Activated naive CD4-positive, alpha-beta T cell treated with anti-CD3 and anti-CD28 coated beads, Interleukin-2, amount 50 U/mL, for 16 hours (primary cell): ENCODE measurements around the gene KRT79.

Source experiments
- DNase-seq: peaks from one replicate; pipeline ENCODE4 v3.0.0-alpha.2; 2020

KRT79 gene

GRCh38 chr12:52788876-52789636, 45.1 kb downstream of the KRT79 start:
- no peak for DNase-seq

GRCh38 chr12:52788192-52788875, 45.8 kb downstream of the KRT79 start:
- DNase-seq: no peak

DNA sequence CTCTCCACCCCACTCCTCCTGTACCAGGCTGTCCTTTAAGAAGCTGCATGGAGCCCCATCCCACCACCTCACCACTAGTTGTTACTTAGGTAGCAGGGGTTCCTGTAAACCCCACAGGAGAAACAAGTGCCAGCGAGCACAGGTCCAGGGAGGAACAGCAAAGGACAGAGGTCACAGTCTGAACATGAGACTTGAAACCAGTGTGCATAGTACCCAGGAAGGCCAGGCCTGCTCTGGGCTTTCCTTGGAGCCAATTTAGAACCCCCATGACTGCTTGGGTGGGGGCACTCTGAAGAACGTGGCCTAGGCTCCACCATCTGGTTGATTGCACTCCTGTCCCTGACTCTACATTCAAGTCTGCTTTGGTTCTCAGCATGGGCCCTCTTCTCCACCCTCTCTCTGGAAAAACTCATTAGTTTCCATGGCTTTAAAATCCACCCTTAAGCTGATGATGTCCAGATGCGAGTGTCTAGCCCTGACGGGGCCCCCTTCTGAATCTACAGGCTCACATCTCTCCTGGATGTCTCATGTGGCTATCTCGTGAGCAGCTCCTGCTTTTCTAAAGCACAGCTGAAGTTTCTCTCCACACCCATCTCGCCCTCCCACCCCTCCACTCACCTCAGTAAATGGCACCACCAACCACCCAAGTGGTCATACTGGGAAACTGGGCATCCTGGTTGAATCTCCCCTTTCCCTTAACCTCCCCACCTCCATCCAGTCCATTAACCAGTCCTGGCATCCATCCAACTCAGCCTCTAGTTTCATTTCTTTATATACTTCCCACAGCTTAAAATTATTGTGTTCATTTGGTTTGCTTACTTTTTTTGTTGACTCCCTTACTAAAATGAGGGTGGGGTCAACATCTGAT, 46.6 kb downstream of the KRT79 start:
- DNase-seq: no peak

DNA sequence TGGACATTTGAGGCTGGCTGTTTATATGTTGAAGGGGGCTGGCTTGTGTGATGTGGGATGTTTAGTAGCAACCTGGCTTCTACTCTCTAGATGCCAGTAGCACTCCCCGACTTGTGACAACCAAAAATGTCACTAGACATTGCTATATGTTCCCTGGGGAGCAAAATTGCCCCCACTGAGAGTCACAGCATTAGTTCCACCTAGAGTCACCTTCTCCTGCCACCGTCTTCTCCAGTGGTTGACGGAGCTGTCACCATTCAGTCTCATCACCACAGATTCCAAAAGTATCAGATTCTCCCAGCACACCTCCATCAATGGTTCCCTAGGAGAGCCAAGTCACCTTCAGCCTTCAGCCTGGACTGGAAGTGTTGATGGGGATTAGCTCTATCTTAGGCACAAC, 49.2 kb downstream of the KRT79 start:
- no peak for DNase-seq

DNA sequence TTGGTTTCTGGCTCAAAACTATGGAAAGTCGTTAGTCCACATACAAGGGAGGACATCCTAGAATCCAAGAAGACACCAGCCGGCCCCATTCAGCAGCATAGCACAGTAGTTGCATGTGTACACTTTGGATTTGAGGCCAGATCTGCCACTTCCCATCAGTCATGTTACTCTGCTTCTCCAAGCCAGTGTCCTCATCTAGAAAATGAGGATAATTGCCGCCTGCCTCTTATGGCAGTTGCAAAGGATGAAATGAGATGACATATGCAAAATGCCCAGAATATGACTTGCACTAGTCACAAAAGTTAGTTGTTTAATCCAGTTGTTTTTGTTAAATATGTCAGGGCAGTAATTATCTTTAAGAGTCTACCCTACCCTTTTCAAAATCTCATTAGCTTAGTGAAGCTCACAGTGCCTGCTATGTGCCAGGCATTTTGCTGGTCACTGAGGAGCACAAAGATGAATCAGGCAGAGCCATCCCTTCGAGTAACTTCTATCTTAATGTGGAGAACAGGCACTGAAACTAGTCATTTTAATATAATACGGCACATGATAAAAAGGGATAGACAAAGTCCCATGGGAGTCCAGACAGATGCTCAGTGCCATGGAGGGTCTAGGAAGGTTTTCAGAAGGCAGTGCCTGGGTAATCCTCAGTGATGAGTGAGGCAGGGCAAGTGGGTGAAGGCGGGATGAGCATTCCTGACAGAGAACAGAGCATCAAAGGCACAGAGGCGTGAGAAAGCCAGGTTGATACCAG, 50.4 kb downstream of the KRT79 start:
- no peak for DNase-seq

- DNase-seq: no peak
These were observed 51.6 kb downstream of the KRT79 start for GRCh38 chr12:52782502-52782901.

DNA sequence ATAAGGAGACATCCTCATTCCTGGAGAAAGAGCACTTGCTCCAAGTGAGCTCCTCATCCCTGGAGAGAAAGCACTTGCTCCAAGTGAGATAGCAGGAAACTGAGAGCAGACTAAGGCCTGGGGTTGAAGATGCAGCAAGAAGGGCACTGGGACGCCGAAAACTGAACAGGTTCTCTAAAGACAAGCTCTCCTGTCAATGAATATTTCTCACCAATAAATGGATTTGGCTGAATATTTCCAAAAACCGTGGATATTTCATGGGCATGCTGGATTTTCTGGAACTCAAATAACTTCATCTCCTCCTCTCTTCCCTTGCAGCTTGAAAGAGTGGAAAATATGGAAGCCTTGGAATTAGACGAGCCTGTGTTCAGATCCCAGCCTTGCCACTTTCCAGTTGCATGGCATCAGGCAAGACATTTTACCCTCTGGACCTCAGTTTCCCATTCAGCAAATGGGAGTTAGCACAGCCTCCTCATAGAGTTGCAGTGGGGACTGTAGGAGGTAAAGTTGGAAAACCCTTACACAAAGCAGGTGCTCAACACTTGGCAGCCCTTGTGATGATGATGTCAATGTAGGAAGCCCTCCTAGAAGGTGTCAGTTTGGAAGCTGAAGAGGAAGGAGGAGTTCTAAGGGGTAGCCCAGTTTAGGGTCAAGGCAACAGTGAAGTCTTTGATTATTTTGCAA, 52.6 kb downstream of the KRT79 start:
- no peak for DNase-seq

- no peak for DNase-seq
These were observed 54.2 kb downstream of the KRT79 start for GRCh38 chr12:52779914-52780313.

- no peak for DNase-seq
These were observed 55.3 kb downstream of the KRT79 start for GRCh38 chr12:52778833-52779232.

DNA sequence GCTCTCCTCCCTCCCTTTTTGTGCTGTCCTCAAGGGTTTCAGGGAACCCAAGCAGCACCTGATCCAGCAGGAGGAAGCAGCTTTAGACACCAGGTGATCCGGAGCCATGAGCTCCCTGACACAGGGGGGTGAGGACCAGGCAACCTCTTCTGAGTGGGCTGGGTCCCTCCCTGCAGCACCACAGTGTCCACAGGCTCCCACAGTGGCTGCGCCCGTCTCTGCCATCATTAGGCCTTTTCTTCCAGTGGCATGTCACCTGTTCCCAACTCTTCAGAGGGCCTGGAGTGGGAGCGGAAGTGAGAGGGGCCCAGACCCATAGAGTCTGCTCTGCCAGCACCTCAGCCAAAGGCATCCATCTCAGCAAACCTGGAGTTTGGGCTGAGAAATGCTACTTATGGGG, 56.5 kb downstream of the KRT79 start:
- no peak for DNase-seq

DNA sequence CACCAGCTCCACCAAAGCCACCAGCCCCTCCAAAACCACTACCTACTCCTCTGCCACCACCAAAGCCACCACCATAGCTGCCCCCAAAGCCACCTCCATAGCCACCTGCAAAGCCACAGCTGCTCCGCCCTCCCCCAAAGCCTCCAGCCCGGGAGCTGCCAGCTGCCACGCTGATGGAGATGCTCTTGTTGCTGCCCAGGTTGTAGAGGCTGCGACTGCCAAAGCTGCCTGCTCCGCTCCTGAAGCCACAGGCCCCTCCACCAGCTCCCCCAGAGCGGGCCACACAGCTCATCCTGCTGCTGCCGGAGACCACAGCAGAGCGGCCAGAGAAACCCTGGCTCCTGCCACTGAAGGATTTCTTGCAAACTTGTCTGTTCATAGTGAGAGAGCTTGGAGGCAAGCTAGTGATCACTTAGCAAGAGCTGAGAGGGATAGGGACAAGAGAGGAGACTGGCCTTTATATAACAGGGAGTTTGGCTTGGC, 57.2 kb downstream of the KRT79 start, which contains the start of gene KRT76:
TSS of gene KRT76 (minus strand) at position 433 of the 483 bp plus-strand sequence. CDS start at position 379, 54 bp downstream.
- DNase-seq: no peak

- no peak for DNase-seq
These were observed 57.7 kb downstream of the KRT79 start for GRCh38 chr12:52776435-52776834.

DNA sequence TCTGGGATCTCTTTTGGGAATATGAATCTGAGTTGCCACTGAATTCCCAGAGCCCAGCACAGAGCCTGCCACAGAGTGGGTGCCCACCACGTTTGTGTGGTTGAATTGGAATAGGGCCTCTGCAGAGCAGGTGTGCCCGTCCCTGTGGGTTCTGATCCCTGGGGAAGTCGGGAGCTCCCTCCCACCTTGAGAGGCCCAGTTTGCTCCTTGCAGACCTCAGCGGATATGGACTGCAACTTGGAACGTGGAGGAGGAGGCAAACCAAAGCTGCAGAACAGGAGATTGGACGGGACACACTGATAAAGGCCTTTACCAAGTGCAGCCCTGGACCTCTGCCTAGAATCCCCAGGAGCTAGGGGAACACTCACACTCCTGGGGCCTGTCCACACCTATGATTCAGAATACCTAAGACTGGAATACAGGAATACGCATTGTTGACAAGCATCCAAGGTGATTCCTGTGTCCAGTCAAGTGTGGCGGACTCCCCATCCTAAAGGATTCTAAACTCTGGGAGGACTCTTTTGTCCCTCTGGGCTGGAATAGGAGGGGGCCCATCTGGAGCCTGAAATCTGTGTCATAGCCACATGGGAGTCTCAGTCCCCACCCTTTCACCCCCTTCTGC, 59.4 kb downstream of the KRT79 start:
- DNase-seq: no peak

DNA sequence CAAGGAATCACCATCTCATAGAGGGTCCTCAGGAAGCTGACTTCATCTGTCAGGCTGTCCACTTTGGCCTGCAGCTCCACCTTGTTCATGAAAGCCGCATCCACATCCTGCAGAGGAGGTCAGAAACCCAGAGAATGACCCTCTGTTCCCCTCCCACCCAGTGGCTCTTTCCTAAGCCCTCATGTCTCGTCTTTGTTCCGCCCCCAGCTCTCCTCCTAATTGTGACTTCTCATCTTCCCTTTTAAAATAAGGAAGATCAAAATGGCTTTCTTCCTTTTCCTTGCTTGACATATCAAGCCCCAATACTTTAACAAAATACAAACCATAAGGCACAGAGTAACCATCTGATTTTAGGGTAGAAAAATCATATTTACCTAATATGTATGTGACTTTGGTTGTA, 61.3 kb downstream of the KRT79 start:
- no peak for DNase-seq

DNA sequence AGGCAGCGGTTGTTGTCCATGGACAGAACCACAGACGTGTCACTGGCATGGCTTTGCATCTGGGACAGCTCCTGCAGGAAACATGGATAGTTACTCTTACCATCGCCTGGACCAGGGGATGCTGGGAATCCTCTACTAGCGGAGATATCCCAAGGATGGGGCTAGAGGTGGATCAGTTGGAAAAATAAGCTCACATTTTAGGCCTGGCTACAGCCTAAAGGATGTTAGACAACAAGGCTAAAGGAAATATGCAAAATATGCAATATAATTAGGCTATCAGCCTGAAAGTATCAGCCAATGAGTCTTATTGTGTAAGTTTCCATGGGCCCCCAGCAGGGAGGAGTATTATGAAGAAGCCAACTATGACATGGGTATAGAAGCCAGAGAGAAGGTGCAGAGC, 61.9 kb downstream of the KRT79 start:
- DNase-seq: no peak

GRCh38 chr12:52771505-52771904, 62.6 kb downstream of the KRT79 start:
- no peak for DNase-seq
